Glutamatergic neuron (in vitro differentiated cells): Measurements from ENCODE around the gene SLC10A2. TPM values are rescaled to one million over a fixed set of nuclear protein-coding genes. Genes with fewer than 3 reads are reported as not detected.

Experiments
- DNase-seq: peaks from one replicate; pipeline ENCODE4 v3.0.0; 2022
- H3K27ac Mint-ChIP-seq: one replicate; pipeline ENCODE4 v1.8.0; 2020; ENCODE audit warnings: mild to moderate bottlenecking, mixed read lengths, inconsistent platforms; ENCODE audit not compliant: unreplicated experiment
- H3K27me3 Mint-ChIP-seq: one replicate; pipeline ENCODE4 v1.8.0; 2020; ENCODE audit warnings: mild to moderate bottlenecking, moderate library complexity, mixed read lengths, inconsistent platforms; ENCODE audit not compliant: unreplicated experiment
- H3K36me3 Mint-ChIP-seq: one replicate; pipeline ENCODE4 v1.8.0; 2020; ENCODE audit warnings: mild to moderate bottlenecking, mixed read lengths, inconsistent platforms; ENCODE audit not compliant: unreplicated experiment
- H3K4me1 Mint-ChIP-seq: one replicate; pipeline ENCODE4 v1.8.0; 2020; ENCODE audit warnings: mild to moderate bottlenecking, low read depth, mixed read lengths, inconsistent platforms; ENCODE audit not compliant: unreplicated experiment
- H3K4me3 Mint-ChIP-seq: one replicate; pipeline ENCODE4 v1.8.0; 2020; ENCODE audit warnings: mild to moderate bottlenecking, mixed read lengths, inconsistent platforms; ENCODE audit not compliant: unreplicated experiment
- H3K9me3 Mint-ChIP-seq: one replicate; pipeline ENCODE4 v1.8.0; 2020; ENCODE audit warnings: mild to moderate bottlenecking, moderate library complexity, mixed read lengths, inconsistent platforms; ENCODE audit not compliant: unreplicated experiment
- total RNA-seq: library from RNA; stranded (reverse); fragmentation: NEBNext Ultra II Directional; extraction: Animal tissue kit (Norgen Biotek cat#: 25700); gene quantifications from one replicate; pipeline ENCODE4 v1.2.1, GENCODE V29; 2021; ENCODE audit not compliant: unreplicated experiment
- TF ChIP-seq, protein P1 (sequence below): fragments of 200-600 bp; sonication (generic); IDR thresholded peaks from one replicate; pipeline ENCODE4 v1.5.0; 2021; ENCODE audit not compliant: partially characterized antibody, unreplicated experiment

The SLC10A2 gene
- total RNA-seq, 1 donor from 2014 or later = not detected

DNA sequence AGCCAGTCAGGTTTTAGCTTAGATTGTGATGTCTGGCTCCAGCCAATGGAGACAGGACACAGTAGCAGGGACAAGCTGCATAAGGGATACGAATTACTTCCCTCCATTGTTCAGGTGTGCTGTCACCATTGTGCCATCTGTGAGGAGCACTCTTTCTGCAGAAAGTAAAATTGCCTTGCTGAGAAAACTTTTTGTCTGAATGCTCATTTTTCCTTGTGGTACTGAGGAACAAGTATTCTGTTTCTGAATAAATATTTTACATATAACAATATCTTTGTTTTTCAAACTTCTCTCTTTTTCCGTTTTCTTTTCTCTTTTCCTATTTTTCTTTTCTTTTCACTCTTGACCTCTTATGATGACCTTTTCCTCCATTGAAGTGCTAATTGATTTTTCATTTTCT, 10.2 kb downstream of the SLC10A2 start:
- H3K9me3 Mint-ChIP-seq = peaks cover 3% of the 10 kb centered on the region
- H3K36me3 Mint-ChIP-seq = peaks cover 33% of the 10 kb centered on the region
- TF ChIP-seq, protein P1, sequence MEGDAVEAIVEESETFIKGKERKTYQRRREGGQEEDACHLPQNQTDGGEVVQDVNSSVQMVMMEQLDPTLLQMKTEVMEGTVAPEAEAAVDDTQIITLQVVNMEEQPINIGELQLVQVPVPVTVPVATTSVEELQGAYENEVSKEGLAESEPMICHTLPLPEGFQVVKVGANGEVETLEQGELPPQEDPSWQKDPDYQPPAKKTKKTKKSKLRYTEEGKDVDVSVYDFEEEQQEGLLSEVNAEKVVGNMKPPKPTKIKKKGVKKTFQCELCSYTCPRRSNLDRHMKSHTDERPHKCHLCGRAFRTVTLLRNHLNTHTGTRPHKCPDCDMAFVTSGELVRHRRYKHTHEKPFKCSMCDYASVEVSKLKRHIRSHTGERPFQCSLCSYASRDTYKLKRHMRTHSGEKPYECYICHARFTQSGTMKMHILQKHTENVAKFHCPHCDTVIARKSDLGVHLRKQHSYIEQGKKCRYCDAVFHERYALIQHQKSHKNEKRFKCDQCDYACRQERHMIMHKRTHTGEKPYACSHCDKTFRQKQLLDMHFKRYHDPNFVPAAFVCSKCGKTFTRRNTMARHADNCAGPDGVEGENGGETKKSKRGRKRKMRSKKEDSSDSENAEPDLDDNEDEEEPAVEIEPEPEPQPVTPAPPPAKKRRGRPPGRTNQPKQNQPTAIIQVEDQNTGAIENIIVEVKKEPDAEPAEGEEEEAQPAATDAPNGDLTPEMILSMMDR = no peak
- no peaks in the 10 kb centered on the region for H3K4me1 Mint-ChIP-seq
- no peak for DNase-seq
- H3K27me3 Mint-ChIP-seq = no peaks in the 10 kb centered on the region
- no peak overlapping the region for H3K4me3 Mint-ChIP-seq
- H3K27ac Mint-ChIP-seq = no peak overlapping the region

DNA sequence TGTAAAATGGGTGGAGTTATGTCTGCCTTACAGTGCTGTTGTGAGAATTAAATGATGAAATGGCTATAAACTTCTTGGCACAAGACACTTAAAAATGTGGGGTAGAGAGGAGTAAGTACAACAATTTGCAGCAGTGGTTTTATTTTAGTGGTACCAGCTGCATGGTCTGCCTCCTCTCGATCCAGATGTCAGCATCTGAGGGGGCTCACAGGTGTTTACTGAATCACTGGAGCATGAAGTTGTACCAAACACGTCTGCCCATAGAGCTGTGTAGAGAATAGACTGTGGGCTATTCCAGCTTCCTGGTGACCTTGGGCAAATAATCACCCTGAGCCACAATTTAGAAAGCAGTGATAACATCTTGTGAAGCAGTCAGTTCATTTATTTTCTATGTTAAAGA, 11.1 kb downstream of the SLC10A2 start:
- Mint-ChIP-seq H3K9me3 (peaks cover 3% of the 10 kb centered on the region), H3K36me3 (peaks cover 33% of the 10 kb centered on the region), H3K4me3 (no peak overlapping the region), H3K4me1 (no peaks in the 10 kb centered on the region), H3K27me3 (no peaks in the 10 kb centered on the region), H3K27ac (no peak overlapping the region)
- no peak for DNase-seq
- TF ChIP-seq, protein P1 = no peak

DNA sequence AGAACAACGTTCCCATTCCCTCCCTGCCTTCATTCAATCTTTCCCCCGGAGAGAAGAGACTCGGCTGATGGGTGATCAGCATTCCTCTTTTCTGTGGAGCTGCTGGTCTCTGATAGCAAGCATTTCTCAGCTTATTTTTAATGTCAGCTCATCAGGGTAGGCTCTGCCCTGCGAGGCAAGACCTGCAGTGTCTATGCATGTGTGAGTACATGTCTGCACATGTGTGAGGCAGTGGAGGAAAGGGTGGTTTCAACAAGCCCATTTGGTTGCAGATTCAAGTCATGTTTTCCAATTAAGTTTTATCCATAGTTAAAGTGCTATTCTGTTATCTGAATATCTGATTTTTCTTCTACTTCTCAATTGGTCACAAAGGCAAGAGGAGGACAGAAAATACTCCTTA, 19.5 kb downstream of the SLC10A2 start:
- no peak overlapping the region for H3K27ac Mint-ChIP-seq
- no peak for DNase-seq
- no peaks in the 10 kb centered on the region for H3K27me3 Mint-ChIP-seq
- H3K36me3 Mint-ChIP-seq = no peaks in the 10 kb centered on the region
- TF ChIP-seq, protein P1 = no peak
- no peak overlapping the region for H3K4me3 Mint-ChIP-seq
- no peaks in the 10 kb centered on the region for H3K9me3 Mint-ChIP-seq
- H3K4me1 Mint-ChIP-seq = no peaks in the 10 kb centered on the region

- no peak overlapping the region for H3K4me3 Mint-ChIP-seq
- H3K9me3 Mint-ChIP-seq = no peaks in the 10 kb centered on the region
- TF ChIP-seq, protein P1 = no peak
- no peaks in the 10 kb centered on the region for H3K4me1 Mint-ChIP-seq
- H3K27me3 Mint-ChIP-seq = no peaks in the 10 kb centered on the region
- no peaks in the 10 kb centered on the region for H3K36me3 Mint-ChIP-seq
- no peak overlapping the region for H3K27ac Mint-ChIP-seq
- no peak for DNase-seq
These were observed 22.2 kb downstream of the SLC10A2 start for GRCh38 chr13:103044056-103044455.

- Mint-ChIP-seq H3K27me3 (no peaks in the 10 kb centered on the region), H3K4me1 (no peaks in the 10 kb centered on the region), H3K36me3 (no peaks in the 10 kb centered on the region), H3K27ac (no peak overlapping the region), H3K4me3 (no peak overlapping the region), H3K9me3 (no peaks in the 10 kb centered on the region)
- TF ChIP-seq, protein P1 = no peak
- DNase-seq = no peak
These were observed 26.2 kb downstream of the SLC10A2 start for GRCh38 chr13:103040006-103040405.
